ENCODE data around the gene CCDC33.

CCDC33 gene

GRCh38 chr15:74208496-74208895, 27.6 kb upstream of the CCDC33 start:
- no peak overlapping the region for H3K4me3 ChIP-seq (ENCODE audit: low read depth, low read length)
- no peak for TF ChIP-seq CTCF (conservative IDR thresholded peaks at IDR 0.05; ENCODE audit: low read depth, low read length)
- DNase-seq (ENCODE audit: low read depth) = no peak

- no peak overlapping the region for H3K4me3 ChIP-seq (ENCODE audit: low read depth, low read length)
- DNase-seq (ENCODE audit: low read depth) = peak; percentile 67
- no peak for TF ChIP-seq CTCF (conservative IDR thresholded peaks at IDR 0.05; ENCODE audit: low read depth, low read length)
Measured at GRCh38 chr15:74208901-74209559, 27.1 kb upstream of the CCDC33 start.

- no peak overlapping the region for H3K4me3 ChIP-seq (ENCODE audit: low read depth, low read length)
- peak; percentile 11 for TF ChIP-seq CTCF (conservative IDR thresholded peaks at IDR 0.05; ENCODE audit: low read depth, low read length)
- DNase-seq (ENCODE audit: low read depth) = no peak
Measured at GRCh38 chr15:74209560-74209958, 26.6 kb upstream of the CCDC33 start.

GRCh38 chr15:74209997-74210671, 26.0 kb upstream of the CCDC33 start:
- TF ChIP-seq CTCF (conservative IDR thresholded peaks at IDR 0.05; ENCODE audit: low read depth, low read length) = no peak
- DNase-seq (ENCODE audit: low read depth) = peak; percentile 82
- no peak overlapping the region for H3K4me3 ChIP-seq (ENCODE audit: low read depth, low read length)

GRCh38 chr15:74210729-74211128, 25.4 kb upstream of the CCDC33 start:
- H3K4me3 ChIP-seq (ENCODE audit: low read depth, low read length) = no peak overlapping the region
- no peak for TF ChIP-seq CTCF (conservative IDR thresholded peaks at IDR 0.05; ENCODE audit: low read depth, low read length)
- no peak for DNase-seq (ENCODE audit: low read depth)

- TF ChIP-seq CTCF (conservative IDR thresholded peaks at IDR 0.05; ENCODE audit: low read depth, low read length) = no peak
- DNase-seq (ENCODE audit: low read depth) = no peak
- no peak overlapping the region for H3K4me3 ChIP-seq (ENCODE audit: low read depth, low read length)
Measured at GRCh38 chr15:74211656-74212055, 24.5 kb upstream of the CCDC33 start.

GRCh38 chr15:74212494-74212893, 23.6 kb upstream of the CCDC33 start:
- no peak for TF ChIP-seq CTCF (conservative IDR thresholded peaks at IDR 0.05; ENCODE audit: low read depth, low read length)
- no peak for DNase-seq (ENCODE audit: low read depth)
- H3K4me3 ChIP-seq (ENCODE audit: low read depth, low read length) = no peak overlapping the region
